Activated gamma-delta T cell treated with anti-CD3 and anti-CD28 coated beads, Interleukin-2, amount 50 U/mL, for 16 hours (primary cell): ENCODE results near the gene C1orf174.

Experiments
- DNase-seq: peaks from one replicate; pipeline ENCODE4 v3.0.0-alpha.2; 2020; ENCODE audit warnings: low read depth

Gene C1orf174

GRCh38 chr1:3868464-3869006, 31.5 kb downstream of the C1orf174 start:
- no peak for DNase-seq

- no peak for DNase-seq
Measured at GRCh38 chr1:3865606-3866160, 34.4 kb downstream of the C1orf174 start.

- DNase-seq: no peak
Measured at GRCh38 chr1:3864884-3865283, 35.2 kb downstream of the C1orf174 start.

- no peak for DNase-seq
Measured at GRCh38 chr1:3863231-3863935, 36.7 kb downstream of the C1orf174 start.

GRCh38 chr1:3858231-3858981, 41.7 kb downstream of the C1orf174 start:
- no peak for DNase-seq

- no peak for DNase-seq
Measured at GRCh38 chr1:3857791-3858129, 42.3 kb downstream of the C1orf174 start.

- peak; percentile 93 for DNase-seq
Measured at GRCh38 chr1:3856923-3857790, 42.9 kb downstream of the C1orf174 start, which contains the start of the genes CEP104 and DFFB. CEP104 (minus strand) TSS chr1:3857211; CDS start chr1:3852407, 4,804 bp downstream. DFFB (plus strand) TSS chr1:3857476; CDS start chr1:3857604, 128 bp downstream.

- no peak for DNase-seq
Measured at GRCh38 chr1:3852711-3853485, 47.2 kb downstream of the C1orf174 start.

GRCh38 chr1:3852091-3852490, 48.0 kb downstream of the C1orf174 start:
- no peak for DNase-seq

GRCh38 chr1:3851292-3851691, 48.8 kb downstream of the C1orf174 start:
- DNase-seq: no peak

- no peak for DNase-seq
Measured at GRCh38 chr1:3850857-3851256, 49.2 kb downstream of the C1orf174 start.

GRCh38 chr1:3847081-3847480, 53.0 kb downstream of the C1orf174 start:
- no peak for DNase-seq

- no peak for DNase-seq
Measured at GRCh38 chr1:3846541-3846940, 53.5 kb downstream of the C1orf174 start.

GRCh38 chr1:3842912-3843311, 57.2 kb downstream of the C1orf174 start:
- no peak for DNase-seq

- DNase-seq: no peak
Measured at GRCh38 chr1:3841491-3841890, 58.6 kb downstream of the C1orf174 start.
